ENCODE data around the gene WWOX.

- no peak for TF ChIP-seq POLR2A (IDR thresholded peaks at IDR 0.05)
- TF ChIP-seq, protein P1, sequence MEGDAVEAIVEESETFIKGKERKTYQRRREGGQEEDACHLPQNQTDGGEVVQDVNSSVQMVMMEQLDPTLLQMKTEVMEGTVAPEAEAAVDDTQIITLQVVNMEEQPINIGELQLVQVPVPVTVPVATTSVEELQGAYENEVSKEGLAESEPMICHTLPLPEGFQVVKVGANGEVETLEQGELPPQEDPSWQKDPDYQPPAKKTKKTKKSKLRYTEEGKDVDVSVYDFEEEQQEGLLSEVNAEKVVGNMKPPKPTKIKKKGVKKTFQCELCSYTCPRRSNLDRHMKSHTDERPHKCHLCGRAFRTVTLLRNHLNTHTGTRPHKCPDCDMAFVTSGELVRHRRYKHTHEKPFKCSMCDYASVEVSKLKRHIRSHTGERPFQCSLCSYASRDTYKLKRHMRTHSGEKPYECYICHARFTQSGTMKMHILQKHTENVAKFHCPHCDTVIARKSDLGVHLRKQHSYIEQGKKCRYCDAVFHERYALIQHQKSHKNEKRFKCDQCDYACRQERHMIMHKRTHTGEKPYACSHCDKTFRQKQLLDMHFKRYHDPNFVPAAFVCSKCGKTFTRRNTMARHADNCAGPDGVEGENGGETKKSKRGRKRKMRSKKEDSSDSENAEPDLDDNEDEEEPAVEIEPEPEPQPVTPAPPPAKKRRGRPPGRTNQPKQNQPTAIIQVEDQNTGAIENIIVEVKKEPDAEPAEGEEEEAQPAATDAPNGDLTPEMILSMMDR (IDR thresholded peaks at IDR 0.05), result no peak
- no peak for TF ChIP-seq POLR2AphosphoS5 (IDR thresholded peaks at IDR 0.05)
- no peak for TF ChIP-seq EP300 (IDR thresholded peaks at IDR 0.05)
Observed at GRCh38 chr16:78487471-78487870, 388.0 kb downstream of the WWOX start.
